ENCODE data around the gene BAZ2B.

The BAZ2B gene

GRCh38 chr2:159459279-159459678, 157.1 kb downstream of the BAZ2B start:
- H3K4me3 ChIP-seq (ENCODE audit: low read length), result no peak overlapping the region
- no peaks in the 10 kb centered on the region for H3K9me3 ChIP-seq (replicated peaks; ENCODE audit: insufficient read depth, low read length)
- H3K27me3 ChIP-seq (replicated peaks; ENCODE audit: insufficient read depth, low read length), result no peaks in the 10 kb centered on the region
- no peaks in the 10 kb centered on the region; the same call in 1 of the 2 replicates for H3K36me3 ChIP-seq (replicated peaks; ENCODE audit: insufficient read depth, low read length)
- no peaks in the 10 kb centered on the region for H3F3A ChIP-seq (ENCODE audit: insufficient read depth, low read length)
- H2AFZ ChIP-seq (ENCODE audit: low read length), result no peak overlapping the region
- H3K27ac ChIP-seq (ENCODE audit: low read length), result no peak overlapping the region
- TF ChIP-seq EZH2 (optimal IDR thresholded peaks at IDR 0.05; ENCODE audit: low read depth, low read length) (no peak), CTCF (IDR thresholded peaks at IDR 0.05; ENCODE audit: low read length) (no peak), EZH2phosphoT487 (IDR thresholded peaks at IDR 0.05; ENCODE audit: low read length) (no peak)
- no peaks in the 10 kb centered on the region for H3K9me2 ChIP-seq (replicated peaks; ENCODE audit: insufficient read depth, low read length)
- H3K4me1 ChIP-seq (ENCODE audit: low read length), result no peaks in the 10 kb centered on the region; the same call in 1 of the 2 replicates
- no peaks in the 10 kb centered on the region for H4K20me1 ChIP-seq (ENCODE audit: insufficient read depth, low read length)
- no peak for DNase-seq
- no peak overlapping the region for H3K9ac ChIP-seq (ENCODE audit: low read length)
- peaks cover 3% of the 10 kb centered on the region; the same call in 1 of the 2 replicates for H3K79me2 ChIP-seq (ENCODE audit: low read length)
- no peak overlapping the region for H3K4me2 ChIP-seq (ENCODE audit: low read depth, low read length)

GRCh38 chr2:159457589-159457988, 158.8 kb downstream of the BAZ2B start:
- TF ChIP-seq CTCF (IDR thresholded peaks at IDR 0.05; ENCODE audit: low read length) (no peak), EZH2phosphoT487 (IDR thresholded peaks at IDR 0.05; ENCODE audit: low read length) (no peak), EZH2 (optimal IDR thresholded peaks at IDR 0.05; ENCODE audit: low read depth, low read length) (no peak)
- H2AFZ ChIP-seq (ENCODE audit: low read length), result no peak overlapping the region
- no peaks in the 10 kb centered on the region for H3K9me3 ChIP-seq (replicated peaks; ENCODE audit: insufficient read depth, low read length)
- H3K4me2 ChIP-seq (ENCODE audit: low read depth, low read length), result no peak overlapping the region
- H3K4me3 ChIP-seq (ENCODE audit: low read length), result no peak overlapping the region
- no peaks in the 10 kb centered on the region for H3K9me2 ChIP-seq (replicated peaks; ENCODE audit: insufficient read depth, low read length)
- no peak overlapping the region for H3K27ac ChIP-seq (ENCODE audit: low read length)
- H3K4me1 ChIP-seq (ENCODE audit: low read length), result no peaks in the 10 kb centered on the region; the same call in 1 of the 2 replicates
- H3K36me3 ChIP-seq (replicated peaks; ENCODE audit: insufficient read depth, low read length), result no peaks in the 10 kb centered on the region; the same call in 1 of the 2 replicates
- H3K79me2 ChIP-seq (ENCODE audit: low read length), result peaks cover 3% of the 10 kb centered on the region; the same call in 1 of the 2 replicates
- no peaks in the 10 kb centered on the region for H3F3A ChIP-seq (ENCODE audit: insufficient read depth, low read length)
- no peaks in the 10 kb centered on the region for H4K20me1 ChIP-seq (ENCODE audit: insufficient read depth, low read length)
- H3K27me3 ChIP-seq (replicated peaks; ENCODE audit: insufficient read depth, low read length), result no peaks in the 10 kb centered on the region
- no peak for DNase-seq
- no peak overlapping the region for H3K9ac ChIP-seq (ENCODE audit: low read length)

GRCh38 chr2:159456500-159457426, 159.6 kb downstream of the BAZ2B start:
- no peaks in the 10 kb centered on the region; the same call in 1 of the 2 replicates for H3K4me1 ChIP-seq (ENCODE audit: low read length)
- H3K9me2 ChIP-seq (replicated peaks; ENCODE audit: insufficient read depth, low read length), result no peaks in the 10 kb centered on the region
- H3K36me3 ChIP-seq (replicated peaks; ENCODE audit: insufficient read depth, low read length), result no peaks in the 10 kb centered on the region; the same call in 1 of the 2 replicates
- H3K4me3 ChIP-seq (ENCODE audit: low read length), result no peak overlapping the region
- H3K9me3 ChIP-seq (replicated peaks; ENCODE audit: insufficient read depth, low read length), result no peaks in the 10 kb centered on the region
- no peak overlapping the region for H3K4me2 ChIP-seq (ENCODE audit: low read depth, low read length)
- no peak overlapping the region for H3K27ac ChIP-seq (ENCODE audit: low read length)
- peaks cover 3% of the 10 kb centered on the region; the same call in 1 of the 2 replicates for H3K79me2 ChIP-seq (ENCODE audit: low read length)
- no peak for DNase-seq
- no peak overlapping the region for H2AFZ ChIP-seq (ENCODE audit: low read length)
- H3F3A ChIP-seq (ENCODE audit: insufficient read depth, low read length), result no peaks in the 10 kb centered on the region
- TF ChIP-seq CTCF (IDR thresholded peaks at IDR 0.05; ENCODE audit: low read length) (no peak), EZH2phosphoT487 (IDR thresholded peaks at IDR 0.05; ENCODE audit: low read length) (no peak), EZH2 (optimal IDR thresholded peaks at IDR 0.05; ENCODE audit: low read depth, low read length) (no peak)
- no peaks in the 10 kb centered on the region for H4K20me1 ChIP-seq (ENCODE audit: insufficient read depth, low read length)
- no peaks in the 10 kb centered on the region for H3K27me3 ChIP-seq (replicated peaks; ENCODE audit: insufficient read depth, low read length)
- H3K9ac ChIP-seq (ENCODE audit: low read length), result no peak overlapping the region

Measured in MM.1S (cell line).